GM19395 (cell line): ENCODE measurements around the gene DGKG.

Experiments
- ATAC-seq: cut with Tn5 transposase; IDR thresholded peaks from one replicate; pipeline ENCODE4 v1.9.1; 2021; ENCODE audit warnings: mild to moderate bottlenecking, moderate library complexity; ENCODE audit not compliant: unreplicated experiment

The DGKG gene

DNA sequence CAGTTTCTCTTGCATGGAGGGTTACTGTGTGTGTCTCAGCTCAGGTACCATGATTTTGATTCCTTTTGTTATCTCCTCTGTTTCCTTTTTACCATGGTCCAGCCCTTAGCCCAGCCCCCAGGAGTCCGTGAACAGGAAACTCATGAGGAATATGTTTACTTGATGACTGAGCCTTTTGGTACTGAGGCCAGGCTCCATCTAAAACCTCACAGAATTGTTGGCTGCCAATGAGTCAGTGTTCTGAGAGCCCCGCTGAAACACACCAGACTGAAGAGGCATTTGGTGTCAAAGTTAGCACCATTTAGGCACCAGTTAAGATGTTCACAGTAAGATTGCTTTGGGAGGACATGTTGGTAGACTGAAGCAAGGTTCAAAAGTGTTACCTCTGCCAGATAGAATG is 80.9 kb downstream of the DGKG start:
- ATAC-seq = no peak

GRCh38 chr3:186280737-186281136 is 81.3 kb downstream of the DGKG start:
- ATAC-seq = no peak

DNA sequence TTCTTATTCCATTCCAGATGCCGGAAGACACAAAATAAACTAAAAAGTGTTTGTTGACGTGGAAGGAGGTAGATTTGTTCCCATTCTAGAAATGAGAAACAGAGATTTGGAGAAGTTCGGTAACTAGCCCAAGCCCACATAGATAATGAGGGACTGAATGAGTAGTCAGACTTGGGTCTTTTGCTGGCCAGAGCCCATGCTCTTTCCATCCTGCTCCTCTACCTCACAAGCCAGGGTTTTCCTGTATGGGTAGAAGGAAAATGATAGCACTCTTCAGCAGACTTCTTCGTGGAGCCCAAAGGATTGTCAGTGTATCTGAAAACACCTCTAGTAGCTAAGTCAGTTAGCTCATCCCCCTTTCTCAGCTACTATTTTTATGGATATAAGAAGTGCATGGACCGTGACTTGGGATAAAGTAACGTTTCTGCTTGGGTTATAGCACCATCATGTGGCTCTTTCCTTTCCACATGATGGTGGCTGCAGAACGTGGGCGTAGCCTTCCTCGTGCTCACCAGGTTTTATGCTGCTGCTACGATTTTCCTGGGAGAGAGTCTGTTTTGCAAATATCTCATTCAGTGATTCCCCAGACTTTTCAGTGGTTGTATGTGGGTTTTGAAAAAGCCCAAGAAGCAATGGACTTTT is 84.6 kb downstream of the DGKG start:
- no peak for ATAC-seq

- no peak for ATAC-seq
Measured at GRCh38 chr3:186275436-186275835, 86.6 kb downstream of the DGKG start.

DNA sequence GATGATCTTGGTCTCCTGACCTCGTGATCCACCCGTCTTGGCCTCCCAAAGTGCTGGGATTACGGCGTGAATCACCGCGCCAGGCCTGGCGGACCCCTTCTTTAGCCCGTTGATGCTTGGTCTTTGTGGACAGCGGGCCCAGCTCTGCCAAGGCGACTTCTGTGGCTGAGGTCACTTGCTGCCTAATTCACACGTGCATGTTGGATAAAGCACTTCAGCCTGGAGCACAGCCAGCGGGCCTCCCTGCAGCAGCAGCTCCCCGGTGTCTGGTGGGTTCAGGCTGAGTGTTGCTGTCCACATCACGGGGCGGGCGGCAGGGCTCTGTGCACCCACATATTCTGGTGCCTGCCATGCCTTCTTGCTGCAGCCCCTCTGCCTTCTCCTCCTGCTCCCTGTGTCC is 88.4 kb downstream of the DGKG start:
- ATAC-seq = no peak

GRCh38 chr3:186270701-186271100 is 91.3 kb downstream of the DGKG start:
- no peak for ATAC-seq

GRCh38 chr3:186268616-186269448 is 93.2 kb downstream of the DGKG start:
- no peak for ATAC-seq

GRCh38 chr3:186267758-186268157 is 94.3 kb downstream of the DGKG start:
- ATAC-seq = no peak

- ATAC-seq = no peak
Measured at GRCh38 chr3:186264608-186265400, 97.2 kb downstream of the DGKG start.

GRCh38 chr3:186261638-186262037 is 100.4 kb downstream of the DGKG start:
- no peak for ATAC-seq

- no peak for ATAC-seq
Measured at GRCh38 chr3:186260726-186261125, 101.3 kb downstream of the DGKG start.

DNA sequence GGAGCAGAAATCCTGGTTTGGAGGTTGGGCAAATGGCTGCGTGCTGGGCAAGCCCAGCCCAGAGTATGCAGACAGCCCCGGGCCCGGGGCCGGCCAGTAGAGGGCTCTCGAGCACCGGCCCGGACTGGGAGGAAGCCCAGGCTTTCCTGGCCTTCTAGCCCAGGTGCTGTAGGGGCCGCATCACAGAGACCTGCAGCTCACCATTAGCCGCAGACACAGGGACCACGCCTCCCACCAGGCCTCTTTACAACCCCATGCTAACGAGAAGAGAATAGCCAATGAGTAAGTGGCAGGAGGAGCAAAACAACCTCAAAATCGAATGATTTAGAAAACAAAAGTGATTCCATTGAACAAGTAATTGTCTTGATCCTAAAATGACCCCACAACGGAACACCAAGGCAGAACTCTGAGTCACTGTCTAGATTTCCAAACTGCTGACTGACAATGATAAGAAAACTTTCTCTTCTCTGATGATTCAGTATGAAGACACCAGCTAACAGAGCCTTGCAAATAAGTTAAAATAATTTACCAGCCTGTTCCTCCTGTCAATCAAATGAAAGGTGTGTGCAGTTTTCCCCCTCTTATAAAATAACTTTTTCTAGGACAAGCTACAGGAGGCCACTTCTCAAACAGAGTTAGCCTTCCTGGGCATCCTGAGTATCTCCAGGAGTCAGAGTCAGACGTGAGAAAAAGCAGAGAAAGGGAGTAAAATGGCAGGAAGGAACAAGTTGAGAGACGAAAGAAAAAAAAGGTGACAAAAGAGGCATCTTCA is 102.2 kb downstream of the DGKG start:
- ATAC-seq = no peak

DNA sequence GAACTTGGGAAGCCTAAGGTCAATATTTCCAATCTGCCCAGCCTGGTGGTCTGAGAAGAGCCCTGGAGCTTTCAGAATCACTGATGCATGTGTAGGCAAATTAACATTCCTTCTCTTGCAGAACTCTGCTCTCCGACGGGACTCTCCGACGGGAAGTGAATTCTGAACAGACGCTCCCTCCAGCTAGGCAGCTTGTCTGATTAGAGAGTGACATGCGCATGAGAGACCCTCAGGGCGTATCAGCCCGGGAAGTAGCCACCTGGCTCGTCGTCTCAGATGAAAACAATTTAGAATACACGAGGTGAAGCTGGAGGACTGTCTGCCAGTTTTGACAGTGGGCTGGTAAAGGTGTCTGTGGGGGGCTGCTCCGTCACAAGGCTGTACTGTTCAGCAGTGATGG is 103.1 kb downstream of the DGKG start:
- no peak for ATAC-seq

- ATAC-seq = no peak
Measured at GRCh38 chr3:186257866-186258265, 104.2 kb downstream of the DGKG start.

GRCh38 chr3:186255703-186256331 is 106.2 kb downstream of the DGKG start:
- ATAC-seq = peak; percentile 39

- ATAC-seq = peak; percentile 76
Measured at GRCh38 chr3:186254676-186255650, 107.1 kb downstream of the DGKG start.

DNA sequence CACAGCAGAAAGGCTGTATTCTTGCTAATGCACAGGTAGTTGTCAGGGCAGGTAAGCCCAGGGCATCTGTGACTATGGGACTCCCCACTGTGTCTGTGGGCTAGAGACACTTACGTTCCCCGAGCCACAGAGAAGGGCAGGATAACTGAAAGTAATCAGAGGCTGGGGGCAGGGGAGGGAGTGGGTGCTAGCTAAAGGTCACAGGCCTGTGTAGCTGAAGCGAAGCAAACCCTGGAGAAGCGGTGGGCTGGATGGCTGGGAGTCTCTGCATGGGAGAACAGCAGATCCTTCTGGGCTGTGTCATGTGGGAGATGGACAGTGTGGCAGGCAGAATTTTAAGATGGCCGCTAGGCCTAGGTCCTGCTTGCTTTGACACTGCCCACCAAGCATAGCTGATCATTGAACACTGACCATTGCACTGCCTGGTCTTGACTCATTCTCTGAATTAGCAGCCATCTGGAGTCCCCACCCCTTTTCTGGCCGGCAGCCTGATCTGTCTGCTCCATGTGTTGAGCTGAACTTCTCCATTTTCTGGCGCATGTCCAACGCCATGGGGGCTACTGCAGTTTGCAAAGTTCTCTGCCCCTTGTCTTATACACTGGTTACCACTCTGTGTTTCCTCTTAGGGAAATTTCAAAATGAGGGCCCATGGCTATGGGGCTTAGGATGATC is 110.0 kb downstream of the DGKG start:
- no peak for ATAC-seq

DNA sequence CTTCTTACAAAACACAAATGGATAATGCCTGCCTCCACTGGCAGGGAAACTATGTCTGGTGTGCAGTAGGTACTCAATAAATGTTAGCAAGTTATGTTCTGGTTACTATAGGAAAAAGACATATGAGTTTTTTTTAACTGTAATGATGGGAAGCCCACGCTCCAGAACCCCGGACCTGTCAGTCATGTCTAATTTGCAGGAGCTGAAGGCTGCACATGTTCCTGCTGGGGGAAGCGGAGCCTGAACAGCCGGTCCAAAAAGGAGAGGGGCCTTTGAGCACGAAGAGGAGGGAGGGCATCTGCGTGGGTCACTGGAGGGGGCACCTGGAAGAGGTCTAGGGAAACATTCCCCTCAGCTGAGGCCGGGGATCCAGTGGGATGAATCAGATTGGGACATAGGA is 113.2 kb downstream of the DGKG start:
- ATAC-seq = no peak
